Vagina (tissue), 2 donors: ENCODE measurements around the gene PRELID2. TPM values are rescaled to one million over a fixed set of nuclear protein-coding genes. Genes with fewer than 3 reads are reported as not detected.

Source experiments
- DNase-seq, 2 donors: peaks; one replicate each; pipeline ENCODE4 v3.0.0-alpha.2; 2017; ENCODE audit errors: extremely low spot score in 2 of 2
- H3K27ac ChIP-seq: fragments of 200-600 bp; sonication (generic); one replicate; pipeline ENCODE4 v1.5.1; 2019
- H3K27me3 ChIP-seq: fragments of 200-600 bp; sonication (generic); one replicate; pipeline ENCODE4 v1.5.1; 2019
- H3K36me3 ChIP-seq, 2 donors: fragments of 200-600 bp; sonication (generic); one replicate each; pipeline ENCODE4 v1.5.1; 2017 to 2019
- H3K4me1 ChIP-seq: fragments of 200-600 bp; sonication (generic); one replicate; pipeline ENCODE4 v1.5.1; 2019
- H3K4me3 ChIP-seq, 2 donors: fragments of 200-600 bp; sonication (generic); 1 replicate in 1 of 2; 2 replicates in 1 of 2; pipeline ENCODE4 v1.5.1; 2016 to 2019
- H3K9me3 ChIP-seq: fragments of 200-600 bp; sonication (generic); one replicate; pipeline ENCODE4 v1.5.1; 2019
- CTCF ChIP-seq, 3 experiments: fragments of 450-650 bp in 2 of 3; fragments of 200-600 bp in 1 of 3; sonication (generic) in 1 of 3; IDR thresholded peaks; one replicate each; pipeline ENCODE4 v1.5.1; 2017 to 2019; ENCODE audit warnings: antibody characterized with exemption in 3 of 3, mild to moderate bottlenecking in 2 of 3, moderate library complexity in 2 of 3
- POLR2A ChIP-seq, 2 donors: fragments of 450-650 bp; IDR thresholded peaks; one replicate each; pipeline ENCODE4 v1.6.1; 2017; ENCODE audit warnings: antibody characterized with exemption in 2 of 2, mild to moderate bottlenecking in 2 of 2, moderate library complexity in 2 of 2
- POLR2AphosphoS5 ChIP-seq, 2 donors: sonication (generic); formaldehyde crosslinking; IDR thresholded peaks; one replicate each; pipeline ENCODE4 v1.9.0; 2017; ENCODE audit warnings: antibody characterized with exemption in 2 of 2, mild to moderate bottlenecking in 2 of 2, low read depth in 1 of 2; ENCODE audit not compliant: insufficient read depth in 1 of 2
- intact Hi-C: fragments of 100-400 bp; cut with DNase I; formaldehyde crosslinking; loops from one replicate; pipeline ENCODE4 v1.15.1; 2023
- total RNA-seq: library from RNA; depleted of rRNA; stranded (reverse); fragments of >200 nt; gene quantifications from one replicate; pipeline ENCODE4 v1.2.3, GENCODE V29; 2016

The PRELID2 gene
- total RNA-seq, 1 donor from 2014 or later: 16.2 TPM

GRCh38 chr5:145761254-145761653 is 73.9 kb downstream of the PRELID2 start:
- H3K4me1 ChIP-seq: no peaks in the 10 kb centered on the region
- no peak for DNase-seq
- H3K4me3 ChIP-seq: no peak overlapping the region
- H3K27me3 ChIP-seq: no peaks in the 10 kb centered on the region
- H3K27ac ChIP-seq: no peak overlapping the region
- TF ChIP-seq POLR2AphosphoS5 (IDR thresholded peaks at IDR 0.05; ENCODE audit: insufficient read depth in 1 of 2, low read depth in 1 of 2): no peak
- TF ChIP-seq POLR2A (IDR thresholded peaks at IDR 0.05): no peak
- no peak for TF ChIP-seq CTCF (IDR thresholded peaks at IDR 0.05)
- intact Hi-C loops: no loop called here
- H3K36me3 ChIP-seq: no peaks in the 10 kb centered on the region
- H3K9me3 ChIP-seq: no peaks in the 10 kb centered on the region

GRCh38 chr5:145760660-145761059 is 74.5 kb downstream of the PRELID2 start:
- H3K27me3 ChIP-seq: no peaks in the 10 kb centered on the region
- no peak overlapping the region for H3K27ac ChIP-seq
- intact Hi-C loops: no loop called here
- no peak overlapping the region for H3K4me3 ChIP-seq
- H3K9me3 ChIP-seq: no peaks in the 10 kb centered on the region
- H3K4me1 ChIP-seq: no peaks in the 10 kb centered on the region
- TF ChIP-seq POLR2AphosphoS5 (IDR thresholded peaks at IDR 0.05; ENCODE audit: insufficient read depth in 1 of 2, low read depth in 1 of 2) (no peak), CTCF (IDR thresholded peaks at IDR 0.05) (no peak), POLR2A (IDR thresholded peaks at IDR 0.05) (no peak)
- H3K36me3 ChIP-seq: no peaks in the 10 kb centered on the region
- no peak for DNase-seq

GRCh38 chr5:145752947-145753346 is 82.2 kb downstream of the PRELID2 start:
- no peak for DNase-seq
- H3K4me3 ChIP-seq: no peak overlapping the region
- no peaks in the 10 kb centered on the region for H3K4me1 ChIP-seq
- H3K36me3 ChIP-seq: no peaks in the 10 kb centered on the region
- no peak overlapping the region for H3K27ac ChIP-seq
- intact Hi-C loops: no loop called here
- no peaks in the 10 kb centered on the region for H3K9me3 ChIP-seq
- no peaks in the 10 kb centered on the region for H3K27me3 ChIP-seq
- TF ChIP-seq CTCF (IDR thresholded peaks at IDR 0.05): no peak
- TF ChIP-seq POLR2AphosphoS5 (IDR thresholded peaks at IDR 0.05; ENCODE audit: insufficient read depth in 1 of 2, low read depth in 1 of 2): no peak
- no peak for TF ChIP-seq POLR2A (IDR thresholded peaks at IDR 0.05)

GRCh38 chr5:145752534-145752933 is 82.6 kb downstream of the PRELID2 start:
- intact Hi-C loops: no loop called here
- no peak for DNase-seq
- Histone ChIP-seq H3K36me3 (no peaks in the 10 kb centered on the region), H3K27me3 (no peaks in the 10 kb centered on the region), H3K4me3 (no peak overlapping the region), H3K9me3 (no peaks in the 10 kb centered on the region), H3K27ac (no peak overlapping the region), H3K4me1 (no peaks in the 10 kb centered on the region)
- no peak for TF ChIP-seq CTCF (IDR thresholded peaks at IDR 0.05)
- TF ChIP-seq POLR2AphosphoS5 (IDR thresholded peaks at IDR 0.05; ENCODE audit: insufficient read depth in 1 of 2, low read depth in 1 of 2): no peak
- no peak for TF ChIP-seq POLR2A (IDR thresholded peaks at IDR 0.05)

- no peaks in the 10 kb centered on the region for H3K27me3 ChIP-seq
- DNase-seq: no peak
- no peaks in the 10 kb centered on the region for H3K9me3 ChIP-seq
- no peak overlapping the region for H3K27ac ChIP-seq
- no peaks in the 10 kb centered on the region for H3K4me1 ChIP-seq
- H3K36me3 ChIP-seq: no peaks in the 10 kb centered on the region
- TF ChIP-seq POLR2A (IDR thresholded peaks at IDR 0.05) (no peak), CTCF (IDR thresholded peaks at IDR 0.05) (no peak), POLR2AphosphoS5 (IDR thresholded peaks at IDR 0.05; ENCODE audit: insufficient read depth in 1 of 2, low read depth in 1 of 2) (no peak)
- H3K4me3 ChIP-seq: no peak overlapping the region
- intact Hi-C loops: no loop called here
Measured at GRCh38 chr5:145750199-145750598, 84.9 kb downstream of the PRELID2 start.
